Measurements from ENCODE around the gene ACP7.
"Not testable (repeated sequence)": the region's sequence is repeated elsewhere in the genome, so short reads cannot be mapped to it uniquely, and the experiment has no call there.

ACP7 gene

DNA sequence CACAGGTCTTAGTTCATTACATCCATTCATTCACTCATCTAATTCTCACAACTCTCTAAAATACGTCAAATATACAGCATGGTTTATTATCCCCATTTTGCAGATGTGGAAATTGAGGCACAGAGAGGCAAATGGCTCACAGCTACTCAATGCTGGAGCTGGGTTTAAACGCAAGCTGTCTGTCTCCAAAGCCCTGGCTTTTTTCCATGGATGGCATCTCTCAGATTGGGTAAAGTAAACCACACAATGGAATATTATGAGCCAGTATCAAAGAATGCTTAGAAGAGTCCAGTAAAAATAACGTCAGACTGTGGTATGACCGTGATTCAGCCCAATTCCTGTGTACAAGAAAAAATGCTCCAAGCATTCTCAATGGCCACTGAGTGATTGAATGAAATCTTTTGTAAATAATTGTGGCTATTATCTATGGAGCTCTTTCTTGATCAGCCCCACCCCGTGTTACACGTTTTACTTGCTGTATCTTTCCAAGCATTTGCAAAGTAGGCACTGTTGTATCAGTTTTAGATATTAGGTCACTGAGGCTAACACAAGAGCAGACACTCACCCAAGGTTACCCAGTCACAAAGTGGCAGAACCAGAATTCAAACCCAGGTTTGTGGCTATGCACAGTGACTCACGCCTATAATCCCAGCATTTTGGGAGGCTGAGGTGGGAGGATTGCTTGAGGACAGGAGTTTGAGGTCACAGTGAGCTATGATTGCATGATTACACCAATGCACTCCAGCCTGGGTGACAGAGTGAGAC, 5.5 kb upstream of the ACP7 start:
- DNase-seq = no peak

DNA sequence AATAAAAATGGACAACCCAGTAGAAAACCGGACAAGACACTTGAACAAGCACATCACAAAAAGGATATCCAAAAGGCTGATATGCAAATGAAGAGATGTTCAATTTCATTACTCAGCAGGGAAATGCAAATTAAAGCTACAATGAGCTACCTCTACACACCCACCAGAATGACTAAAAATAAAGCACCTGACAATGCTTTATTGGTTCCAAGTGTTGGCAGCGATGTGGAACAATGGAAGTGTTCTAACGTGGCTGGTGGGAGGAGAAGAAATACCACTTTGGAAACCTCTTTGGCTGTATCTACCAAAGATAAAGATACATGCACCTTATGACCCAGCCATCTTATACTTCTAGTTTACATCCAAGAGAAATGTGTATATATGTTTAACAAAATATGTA, 3.7 kb upstream of the ACP7 start:
- DNase-seq = no peak

DNA sequence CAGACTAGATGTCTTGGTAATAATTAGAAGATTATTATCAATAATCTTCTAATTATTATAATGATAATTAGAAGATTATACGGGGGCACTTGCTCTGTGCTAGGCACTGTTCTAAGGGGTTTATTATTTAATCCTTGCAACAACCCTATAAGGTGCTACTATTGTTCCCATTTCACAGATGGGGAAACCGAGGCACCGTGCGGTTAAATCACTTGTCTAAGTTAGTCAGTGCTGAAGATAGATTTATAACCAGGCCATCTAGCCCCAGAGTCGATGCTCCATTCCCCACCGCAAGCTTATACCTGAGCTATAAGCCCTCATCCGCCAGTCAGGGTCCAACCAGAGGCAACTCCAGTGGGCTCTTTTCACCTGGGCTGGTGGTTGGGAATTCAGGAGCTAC, 2.0 kb upstream of the ACP7 start:
- DNase-seq = no peak

DNA sequence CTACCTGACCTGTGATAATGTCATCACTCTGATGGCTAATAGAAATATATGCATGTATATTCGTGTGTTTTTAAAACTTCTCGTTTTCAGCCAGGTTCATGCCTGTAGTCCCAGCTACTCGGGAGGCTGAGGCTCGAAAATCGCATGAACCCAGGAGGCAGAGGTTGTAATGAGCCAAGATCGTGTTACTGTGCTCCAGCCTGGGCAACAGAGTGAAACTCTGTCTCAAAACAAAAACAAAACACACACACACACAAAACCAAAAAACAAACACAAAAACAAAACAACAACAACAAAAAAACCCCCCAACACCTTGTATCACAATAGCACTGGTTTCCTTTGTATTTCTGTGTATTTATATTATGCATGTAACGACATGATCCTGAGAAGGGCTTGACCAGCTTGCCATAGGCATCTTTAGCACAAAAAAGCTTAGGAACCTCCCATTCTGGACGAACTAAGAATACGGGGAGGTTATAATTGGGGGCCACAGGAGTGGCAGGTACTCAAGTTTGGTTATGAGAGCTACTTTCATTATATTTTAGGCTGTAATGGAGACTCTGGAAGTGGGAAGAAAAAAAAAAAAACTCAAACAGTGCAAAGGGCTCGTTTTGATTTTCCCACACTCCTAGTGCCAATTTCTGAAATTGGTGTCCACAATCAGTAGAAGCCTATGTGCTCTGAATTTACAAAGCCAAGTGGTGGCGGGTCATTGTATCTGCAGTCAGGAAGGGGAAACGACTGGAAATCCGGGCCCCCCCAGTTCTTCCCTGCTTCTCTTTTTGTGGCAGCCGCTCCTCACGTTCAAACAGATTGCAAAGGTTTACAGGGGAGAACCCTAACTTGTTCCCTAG, 1.2 kb upstream of the ACP7 start:
- DNase-seq = no peak

DNA sequence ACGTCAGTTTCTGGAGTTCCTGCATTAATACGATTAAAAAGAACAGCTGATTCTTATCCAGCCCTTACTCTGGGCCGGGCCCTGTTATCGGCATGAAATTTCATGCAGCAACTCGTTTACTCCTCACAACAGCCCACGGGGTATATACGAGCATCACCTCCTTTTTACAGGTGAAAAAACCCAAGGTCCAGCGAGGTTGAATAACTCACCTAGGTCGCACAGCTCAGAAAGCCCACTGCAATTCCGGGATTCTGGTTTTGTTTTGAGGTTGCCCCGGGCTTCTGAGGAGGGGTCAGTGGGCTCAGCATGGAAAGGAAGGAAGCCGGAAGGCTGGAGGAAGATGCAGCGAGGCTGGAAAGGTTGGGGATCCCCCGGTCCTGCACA, 577 bp upstream of the ACP7 start:
- no peak for DNase-seq

DNA sequence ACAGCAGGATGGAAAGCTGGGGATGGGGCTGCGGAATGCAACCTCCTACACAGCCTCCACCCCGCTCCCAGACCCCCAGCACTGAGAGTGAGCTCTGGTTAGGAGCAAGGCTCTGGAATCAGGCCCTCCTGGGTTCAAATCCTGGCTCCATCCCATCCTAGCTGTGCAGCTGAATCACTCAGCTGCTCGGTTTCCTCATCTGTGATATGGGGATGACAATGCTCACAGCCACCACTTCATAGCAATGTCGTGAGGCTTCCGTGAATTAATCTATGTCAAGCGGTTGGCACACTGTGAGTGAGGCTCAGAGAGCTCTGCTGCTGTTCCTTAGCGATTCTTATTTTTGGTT, 538 bp downstream of the ACP7 start:
- DNase-seq = no peak

DNA sequence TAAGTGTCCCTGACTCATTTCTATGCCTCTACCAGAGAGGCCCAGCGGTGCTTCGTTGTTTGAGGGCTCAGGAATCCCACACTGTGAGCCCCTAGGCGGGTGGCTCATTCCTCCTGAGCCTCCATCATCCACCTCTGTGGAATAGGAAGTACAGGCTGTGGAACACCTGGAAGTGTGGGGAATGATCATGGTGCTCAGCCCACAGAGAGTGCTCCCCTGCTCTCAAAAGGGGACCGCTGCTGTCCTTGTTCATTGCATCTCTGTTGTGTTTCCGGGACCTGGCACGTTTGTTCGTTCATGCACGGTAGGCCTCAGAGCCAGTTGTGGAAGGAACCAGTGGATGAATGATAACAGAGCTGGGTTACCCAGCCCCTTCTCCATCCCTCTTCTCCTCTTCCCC, 1.2 kb downstream of the ACP7 start:
- DNase-seq = no peak

DNA sequence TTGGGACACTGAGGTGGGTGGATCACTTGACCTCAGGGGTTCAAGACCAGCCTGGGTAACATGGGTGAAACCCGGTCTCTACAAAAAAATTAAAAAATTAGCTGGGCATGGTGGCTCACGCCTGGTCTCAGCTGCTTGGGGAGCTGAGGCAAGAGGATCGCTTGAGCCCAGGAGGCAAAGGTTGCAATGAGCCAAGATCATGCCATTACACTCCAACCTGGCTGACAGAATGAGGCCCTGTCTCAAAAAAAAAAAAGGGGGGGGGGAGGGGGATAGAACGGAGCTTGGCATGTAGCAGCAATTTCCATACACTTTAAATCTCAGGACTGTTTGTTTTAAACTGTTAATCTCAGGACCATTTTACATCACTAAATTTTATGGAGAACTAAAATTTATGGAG, 2.2 kb downstream of the ACP7 start:
- DNase-seq = no peak

DNA sequence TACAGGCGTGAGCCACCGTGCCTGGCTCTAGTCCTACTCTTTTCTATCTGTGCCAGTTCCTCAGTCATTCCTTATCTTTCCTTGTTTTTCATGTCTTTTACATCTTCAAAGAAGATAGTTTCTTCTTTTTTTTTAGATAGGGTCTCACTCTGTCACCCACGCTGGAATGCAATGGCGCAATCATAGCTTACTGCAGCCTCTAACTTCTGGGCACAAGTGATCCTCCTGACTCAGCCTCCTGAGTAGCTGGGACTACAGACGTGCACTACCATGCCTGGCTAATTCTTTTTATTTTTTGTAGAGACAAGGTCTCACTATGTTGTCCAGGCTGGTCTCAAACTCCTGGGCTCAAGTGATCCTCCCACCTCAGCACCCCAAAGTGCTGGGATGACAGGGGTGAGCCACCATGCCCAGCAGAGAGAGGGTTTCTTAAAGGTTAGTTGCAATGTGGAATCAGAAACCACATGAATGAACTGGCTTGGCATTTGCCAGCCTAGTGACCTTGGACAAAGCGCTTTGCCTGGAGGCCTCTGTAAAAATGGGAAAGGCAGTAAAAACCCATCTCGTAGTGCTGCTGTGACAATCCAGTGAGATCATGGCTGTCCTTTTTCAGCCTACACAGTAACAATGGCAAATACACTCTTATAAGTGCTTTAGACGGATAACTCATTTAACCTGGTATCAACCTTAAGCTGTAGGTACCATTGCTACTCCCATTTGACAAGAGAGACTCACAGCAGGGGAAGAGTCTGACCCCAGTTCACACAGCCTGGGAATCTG, 3.9 kb downstream of the ACP7 start:
- no peak for DNase-seq

DNA sequence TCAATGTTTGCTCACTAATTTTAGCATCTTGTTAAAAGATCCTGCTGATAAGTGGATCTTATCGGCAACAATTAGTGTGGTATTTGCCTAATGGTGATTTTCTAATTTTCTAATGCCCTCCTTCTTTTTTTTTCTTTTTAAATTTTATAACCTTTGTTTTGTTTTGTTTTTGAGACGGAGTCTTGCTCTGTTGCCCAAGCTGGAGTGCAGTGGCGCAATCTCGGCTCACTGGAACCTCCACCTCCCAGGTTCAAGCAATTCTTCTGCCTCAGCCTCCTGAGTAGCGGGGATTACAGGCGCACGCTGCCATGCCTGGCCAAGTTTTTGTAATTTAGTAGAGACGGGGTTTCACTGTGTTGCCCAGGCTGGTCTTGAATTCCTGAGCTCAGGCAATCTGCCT, 5.8 kb downstream of the ACP7 start:
- DNase-seq = not testable (repeated sequence)

DNA sequence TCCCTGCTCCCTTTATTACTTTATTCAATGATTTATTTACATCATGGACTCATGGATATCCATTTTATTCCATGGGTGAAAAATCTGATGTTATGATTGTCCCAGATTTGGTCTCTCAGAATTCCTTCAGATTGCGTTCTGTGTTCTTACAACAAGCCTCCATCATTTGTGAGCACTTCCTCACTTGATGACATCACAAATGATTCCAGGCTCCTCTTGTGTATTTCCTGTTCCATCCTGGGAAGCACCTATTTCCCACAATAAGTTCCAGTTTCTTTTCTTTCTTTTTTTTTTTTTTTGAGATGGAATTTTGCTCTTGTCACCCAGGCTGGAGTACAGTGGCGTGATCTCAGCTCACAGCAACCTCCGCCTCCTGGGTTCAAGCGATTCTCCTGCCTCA, 6.7 kb downstream of the ACP7 start:
- no peak for DNase-seq

DNA sequence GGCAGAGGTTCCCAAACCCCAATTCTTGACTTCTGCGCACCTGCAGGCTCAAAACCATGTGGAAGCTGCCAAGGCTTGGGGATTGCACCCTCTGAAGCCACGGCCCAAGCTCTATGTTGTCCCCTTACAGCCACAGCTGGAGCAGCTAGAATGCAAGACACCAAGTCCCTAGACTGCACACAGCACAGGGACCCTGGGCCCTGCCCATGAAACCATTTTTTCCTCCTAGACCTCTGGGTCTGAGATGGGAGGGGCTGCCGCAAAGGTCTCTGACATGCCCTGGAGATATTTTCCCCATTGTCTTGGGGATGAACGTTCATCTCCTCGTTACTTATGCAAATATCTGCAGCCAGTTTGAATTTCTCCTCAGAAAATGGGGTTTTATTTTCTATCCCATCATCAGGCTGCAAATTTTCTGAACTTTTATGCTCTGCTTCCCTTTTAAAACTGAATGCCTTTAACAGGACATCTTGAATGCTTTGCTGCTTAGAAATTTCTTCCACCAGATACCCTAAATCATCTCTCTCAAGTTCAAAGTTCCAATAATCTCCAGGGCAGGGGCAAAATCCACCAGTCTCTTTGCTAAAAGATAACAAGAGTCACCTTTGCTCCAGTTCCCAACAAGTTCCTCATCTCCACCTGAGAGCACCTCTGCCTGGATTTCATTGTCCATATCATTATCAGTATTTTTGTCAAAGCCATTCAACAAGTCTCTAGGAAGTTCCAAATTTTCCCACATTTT, 11.8 kb downstream of the ACP7 start:
- DNase-seq = not testable (repeated sequence)

DNA sequence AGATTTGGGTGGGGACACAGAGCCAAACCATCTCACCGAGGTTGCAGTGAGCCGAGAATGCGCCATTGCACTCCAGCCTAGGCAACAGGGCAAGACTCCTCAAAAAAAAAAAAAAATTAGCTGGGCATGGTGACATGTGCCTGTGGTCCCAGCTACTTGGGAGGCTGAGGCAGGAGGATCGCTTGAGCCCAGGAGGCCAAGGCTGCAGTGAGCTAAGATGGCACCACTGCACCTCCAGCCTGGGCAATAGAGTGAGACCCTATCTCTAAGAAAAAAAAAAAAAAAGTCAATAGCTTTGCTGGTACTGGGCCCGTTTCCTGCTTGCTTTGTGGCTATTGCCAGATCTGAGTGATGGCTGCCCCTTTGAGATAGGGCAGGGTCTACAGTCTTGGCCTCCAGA, 13.1 kb downstream of the ACP7 start:
- no peak for DNase-seq

DNA sequence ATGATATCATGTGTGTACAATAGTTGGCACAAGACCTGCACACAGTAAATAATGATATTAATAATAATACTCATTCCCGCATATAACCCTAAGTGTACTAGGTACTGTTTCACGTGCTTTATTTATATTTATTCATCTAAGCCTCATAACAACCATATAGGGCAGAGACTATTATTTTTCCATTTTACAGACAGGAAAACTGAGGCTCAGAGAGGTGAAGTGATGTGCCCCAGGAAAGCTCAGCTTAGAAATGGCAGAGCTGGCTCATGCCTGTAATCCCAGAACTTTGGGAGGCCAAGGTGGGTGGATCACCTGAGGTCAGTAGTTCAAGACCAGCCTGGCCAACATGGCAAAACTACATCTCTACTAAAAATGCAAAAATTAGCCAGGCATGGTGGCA, 13.6 kb downstream of the ACP7 start:
- no peak for DNase-seq

DNA sequence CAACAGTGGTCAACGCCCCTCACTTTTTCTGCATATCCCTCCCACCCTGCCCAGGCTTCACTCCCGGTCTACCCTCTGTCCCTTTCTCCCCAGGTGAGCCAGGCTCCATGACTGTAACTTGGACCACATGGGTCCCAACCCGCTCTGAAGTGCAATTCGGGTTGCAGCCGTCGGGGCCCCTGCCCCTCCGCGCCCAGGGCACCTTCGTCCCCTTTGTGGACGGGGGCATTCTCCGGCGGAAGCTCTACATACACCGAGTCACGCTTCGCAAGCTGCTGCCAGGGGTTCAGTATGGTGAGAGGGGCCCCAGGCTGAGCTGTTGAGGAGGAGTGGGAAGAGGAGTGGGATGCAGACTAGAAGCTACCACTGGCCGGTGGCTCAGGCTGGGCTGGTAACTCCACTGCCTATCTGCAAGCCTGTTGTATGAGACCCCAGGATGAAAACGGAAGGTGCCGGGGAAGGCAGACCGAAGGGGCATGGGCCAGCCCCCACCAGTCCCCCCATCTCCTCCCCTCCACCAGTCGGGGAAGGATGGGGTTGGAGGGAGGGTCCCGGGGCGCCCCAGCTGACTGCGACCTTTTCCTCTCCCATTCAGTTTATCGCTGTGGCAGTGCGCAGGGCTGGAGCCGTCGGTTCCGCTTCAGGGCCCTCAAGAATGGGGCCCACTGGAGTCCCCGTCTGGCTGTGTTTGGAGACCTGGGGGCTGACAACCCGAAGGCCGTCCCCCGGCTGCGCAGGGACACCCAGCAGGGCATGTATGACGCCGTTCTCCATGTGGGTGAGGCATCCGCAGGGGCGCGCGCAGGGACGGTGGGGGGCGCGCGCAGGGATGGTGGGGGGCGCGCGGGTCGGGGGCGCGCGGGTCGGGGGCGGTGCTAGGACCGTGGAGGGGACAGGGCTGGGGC, 14.4 kb downstream of the ACP7 start:
- peak; percentile 45 for DNase-seq

DNA sequence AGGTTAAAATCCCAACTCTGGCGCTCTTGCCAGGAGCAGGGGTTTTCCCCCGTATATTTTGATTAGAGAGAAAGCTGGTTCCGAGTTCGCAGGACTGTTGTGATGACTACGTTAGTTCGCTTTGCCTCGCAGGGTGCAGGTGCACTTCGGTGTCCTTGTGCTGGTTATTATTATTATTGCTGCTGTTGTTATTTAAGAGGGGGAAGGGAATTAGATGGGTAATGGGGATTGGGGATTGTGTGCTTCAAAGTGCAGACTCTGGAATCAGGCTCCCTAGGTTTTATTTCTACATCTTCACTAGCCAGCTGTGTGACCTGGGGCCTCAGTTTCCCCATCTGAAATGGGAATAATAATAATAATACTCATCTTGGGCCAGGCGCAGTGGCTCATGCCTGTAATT, 15.2 kb downstream of the ACP7 start:
- DNase-seq = no peak

DNA sequence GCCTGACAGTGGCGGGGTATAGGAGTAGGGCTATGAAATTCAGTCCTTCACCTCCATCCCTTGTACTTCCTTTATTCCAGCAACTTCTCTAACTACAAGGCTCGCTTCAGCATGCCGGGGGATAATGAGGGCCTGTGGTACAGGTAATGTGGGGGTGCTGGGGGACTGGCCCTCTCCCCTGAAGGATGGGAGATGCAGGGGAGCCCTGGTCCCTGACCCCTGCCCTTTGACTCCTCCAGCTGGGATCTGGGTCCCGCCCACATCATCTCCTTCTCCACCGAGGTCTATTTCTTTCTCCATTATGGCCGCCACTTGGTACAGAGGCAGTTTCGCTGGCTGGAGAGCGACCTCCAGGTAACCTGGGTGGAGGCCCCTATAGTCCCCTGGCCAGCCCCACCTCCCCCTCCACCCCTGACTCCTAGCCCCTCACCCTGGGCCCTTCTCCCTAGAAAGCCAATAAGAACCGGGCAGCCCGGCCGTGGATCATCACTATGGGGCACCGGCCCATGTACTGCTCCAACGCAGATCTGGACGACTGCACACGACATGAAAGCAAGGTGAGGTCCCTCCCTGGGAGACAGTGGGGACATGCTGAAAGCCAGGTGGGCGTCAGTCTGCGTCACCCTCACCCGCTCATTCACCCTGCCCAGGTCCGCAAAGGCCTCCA, 16.5 kb downstream of the ACP7 start:
- DNase-seq = no peak

DNA sequence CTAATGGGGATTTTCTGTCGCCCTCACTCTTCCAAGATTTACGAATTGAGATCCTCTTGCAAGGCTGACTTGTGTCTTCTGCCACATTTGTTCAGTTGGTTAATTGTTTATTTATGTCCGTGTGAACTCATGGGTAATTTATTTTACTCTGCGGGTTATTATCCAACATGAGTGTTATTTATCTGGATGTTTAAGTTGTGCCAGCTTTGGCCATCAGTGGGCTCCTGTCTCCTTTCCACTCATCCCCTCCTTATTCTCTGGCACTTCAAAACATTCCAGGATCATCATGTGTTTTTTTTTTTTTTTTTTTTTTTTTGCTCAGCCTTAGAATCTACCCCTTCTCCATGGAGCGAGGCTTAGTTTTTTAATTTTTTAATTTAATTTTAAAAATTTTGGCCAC, 19.0 kb downstream of the ACP7 start:
- no peak for DNase-seq

DNA sequence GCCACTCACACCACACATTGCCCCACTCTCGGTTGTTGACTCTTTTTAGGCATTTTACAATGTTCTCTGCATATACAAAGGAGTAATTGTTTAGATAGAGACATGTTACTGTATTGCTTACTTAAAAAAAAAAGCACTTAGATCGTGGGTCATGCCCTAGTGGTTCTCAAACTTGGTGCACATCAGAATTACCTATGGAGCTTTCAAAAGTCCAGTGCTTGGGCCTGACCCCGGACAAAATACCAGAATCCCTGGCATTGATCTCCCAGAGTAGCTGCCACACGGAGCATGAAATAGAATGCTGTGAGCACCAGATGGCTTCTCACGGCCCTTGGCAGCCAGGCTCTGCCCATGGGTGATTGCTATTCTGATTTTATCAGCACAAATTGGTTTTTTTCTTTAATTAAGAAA, 20.0 kb downstream of the ACP7 start:
- no peak for DNase-seq

DNA sequence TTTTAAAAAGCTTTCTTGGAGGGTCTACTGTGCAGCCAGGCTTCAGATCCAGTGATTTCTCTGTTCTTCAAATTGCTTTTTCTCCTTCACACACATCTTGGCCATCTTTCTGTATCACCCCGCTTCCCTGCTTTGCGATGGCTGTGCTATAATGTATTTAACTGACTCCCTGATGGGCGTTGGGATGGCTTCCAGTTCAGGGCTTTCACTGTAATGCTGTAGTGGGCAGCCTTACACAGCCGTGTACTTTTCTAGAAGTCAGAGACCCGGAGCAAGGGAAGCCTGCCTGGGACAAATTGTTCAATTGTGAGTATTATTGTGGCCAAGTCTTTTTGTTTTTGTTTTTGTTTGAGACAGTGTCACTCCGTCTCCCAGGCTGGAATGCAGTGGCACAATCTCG, 22.0 kb downstream of the ACP7 start:
- DNase-seq = no peak

DNA sequence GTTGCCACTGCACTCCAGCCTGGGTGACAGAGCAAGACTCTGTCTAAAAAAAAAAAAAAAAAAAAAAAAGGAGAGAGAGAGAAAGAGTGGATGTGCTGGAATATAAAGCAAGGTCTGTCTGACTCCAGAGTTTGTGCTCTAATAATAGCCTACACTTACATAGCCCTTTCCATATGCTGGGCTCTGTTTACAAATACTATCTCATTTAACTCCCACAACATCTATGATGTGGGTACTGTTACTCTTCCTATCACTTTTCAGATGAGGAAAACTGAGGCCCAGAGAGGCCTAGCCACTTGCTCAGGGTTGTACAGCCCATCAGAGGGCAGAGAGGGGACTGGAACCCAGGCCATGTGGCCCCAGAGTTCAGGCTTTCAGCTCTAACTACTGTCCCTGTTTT, 25.5 kb downstream of the ACP7 start:
- DNase-seq = no peak

All from right kidney (tissue), 1 donor.